Measurements from ENCODE around the gene BMP8A.
"Not testable (repeated sequence)": the region's sequence is repeated elsewhere in the genome, so short reads cannot be mapped to it uniquely, and the experiment has no call there.

- TF ChIP-seq CTCF, POLR2A, EP300 (IDR thresholded peaks at IDR 0.05): not testable (repeated sequence)
Measured at GRCh38 chr1:39522221-39522620, 30.8 kb downstream of the BMP8A start.

Measured in gastroesophageal sphincter (tissue), 3 donors.